K562 (cell line): ENCODE results near the gene ARHGEF1. TPM values are rescaled to one million over a fixed set of nuclear protein-coding genes. Genes with fewer than 3 reads are reported as not detected.

ENCODE experiments used
- ATAC-seq: fragments of 200-7000 bp; cut with Tn5 transposase; 3 replicates; pipeline ENCODE4 v1.9.1; 2020; ENCODE audit warnings: moderate library complexity
- BruUV-seq: library from RNA; stranded (reverse); fragments of 400-500 nt; replicated peaks from 2 replicates; lab custom pipeline; 2021; lab: Mats Ljungman, UMichigan
- CTCF ChIA-PET: fragments of 300-600 bp; formaldehyde crosslinking; extraction: SDS; loops from one replicate; lab custom pipeline; 2021; ENCODE audit warnings: low intra/inter-chr PET ratio; lab: Yijun Ruan, JAX
- POLR2A ChIA-PET: fragments of 300-600, 350-650 bp; sonication (Branson Sonifier 250); formaldehyde crosslinking; extraction: SDS; loops from one replicate; lab custom pipeline; 2021; ENCODE audit warnings: antibody characterized with exemption, inconsistent platforms; lab: Yijun Ruan, JAX
- DNase-seq, 4 experiments: peaks; one replicate each; pipeline versions ENCODE4 v3.0.0 to v3.0.0-alpha.2; 2011 to 2018; ENCODE audit warnings: low spot score in 3 of 4, mixed read lengths in 3 of 4; ENCODE audit errors: extremely low read depth in 1 of 4
- FAIRE-seq: peaks from 2 replicates; lab custom pipeline; 2011; peaks lifted over from hg19 to GRCh38; lab: Jason Lieb, UNC
- H2AFZ ChIP-seq: 2 replicates; pipeline ENCODE4 v1.6.0; 2011; ENCODE audit warnings: low read depth, low read length, control low read depth, inconsistent platforms
- H3K27ac ChIP-seq: fragments of 200-600 bp; 3 replicates; pipeline ENCODE4 v1.8.0; 2011; ENCODE audit warnings: low read depth, mild to moderate bottlenecking, control low read depth, inconsistent platforms, low read length, moderate library complexity, mixed read lengths; ENCODE audit errors: extremely low read depth
- H3K27me3 ChIP-seq, 2 experiments: fragments of 300-600 bp in 1 of 2; 2 replicates in 1 of 2; 3 replicates in 1 of 2; pipeline versions ENCODE4 v1.6.0 to v1.8.0; 2011; ENCODE audit warnings: inconsistent platforms in 2 of 2, low read length in 2 of 2, mild to moderate bottlenecking in 1 of 2, mixed read lengths in 1 of 2, moderate library complexity in 1 of 2; ENCODE audit not compliant: control insufficient read depth in 2 of 2, insufficient read depth in 2 of 2
- H3K36me3 ChIP-seq: fragments of 300-600 bp; 3 replicates; pipeline ENCODE4 v1.8.0; 2011; ENCODE audit warnings: mild to moderate bottlenecking, low read length, inconsistent platforms; ENCODE audit not compliant: control insufficient read depth, insufficient read depth
- H3K4me1 ChIP-seq, 2 experiments: fragments of 200-600 bp in 1 of 2; replicated peaks in 1 of 2; 2 replicates in 1 of 2; 3 replicates in 1 of 2; pipeline versions ENCODE4 v1.5.1 to v1.8.0; 2011; ENCODE audit warnings: inconsistent platforms in 2 of 2, low read length in 2 of 2, mild to moderate bottlenecking in 1 of 2, mixed read lengths in 1 of 2, moderate library complexity in 1 of 2; ENCODE audit not compliant: control insufficient read depth in 2 of 2, insufficient read depth in 2 of 2
- H3K4me2 ChIP-seq: 2 replicates; pipeline ENCODE4 v1.6.1; 2011; ENCODE audit warnings: low read length, control low read depth, inconsistent platforms, mixed read lengths; ENCODE audit not compliant: insufficient read depth
- H3K4me3 ChIP-seq: fragments of 200-600 bp; sonication (generic), shearing (Covaris generic); 2 replicates; pipeline ENCODE4 v1.5.1; 2016; ENCODE audit warnings: control low read depth, inconsistent platforms
- H3K79me2 ChIP-seq: fragments of 200-600 bp; 3 replicates; pipeline ENCODE4 v1.8.0; 2011; ENCODE audit warnings: low read length, inconsistent platforms; ENCODE audit not compliant: control insufficient read depth, insufficient read depth
- H3K9ac ChIP-seq, 2 experiments: 2 replicates each; pipeline versions ENCODE4 v1.6.0 to v1.6.1; 2011; ENCODE audit warnings: low read depth in 2 of 2, low read length in 2 of 2, control low read depth in 1 of 2, inconsistent platforms in 1 of 2, mild to moderate bottlenecking in 1 of 2, mixed read lengths in 1 of 2; ENCODE audit not compliant: insufficient read depth in 1 of 2
- H3K9me1 ChIP-seq: one replicate; pipeline ENCODE4 v1.6.0; 2011; ENCODE audit warnings: inconsistent platforms, mild to moderate bottlenecking, low read length, moderate library complexity; ENCODE audit not compliant: control insufficient read depth, insufficient read depth
- H3K9me3 ChIP-seq: replicated peaks from 2 replicates; pipeline ENCODE4 v1.5.1; 2011; ENCODE audit warnings: low read depth, low read length, inconsistent platforms; ENCODE audit not compliant: control insufficient read depth, insufficient read depth
- H4K20me1 ChIP-seq: replicated peaks from 2 replicates; pipeline ENCODE4 v1.6.1; 2011; ENCODE audit warnings: low read length, inconsistent platforms, mixed read lengths; ENCODE audit not compliant: control insufficient read depth, insufficient read depth
- BCOR ChIP-seq: fragments of 450-650 bp; IDR thresholded peaks from 2 replicates; pipeline ENCODE4 v1.6.1; 2016
- FOXJ3 ChIP-seq: sonication (generic); formaldehyde crosslinking; IDR thresholded peaks from 2 replicates; pipeline ENCODE4 v1.4.0; 2020; ENCODE audit warnings: mild to moderate bottlenecking, missing genetic modification reagents
- IFI16 ChIP-seq: fragments of 250-450 bp; sonication (Bioruptor Pico); IDR thresholded peaks from 2 replicates; pipeline ENCODE4 v2.1.2; 2022; ENCODE audit warnings: mild to moderate bottlenecking, inconsistent platforms
- KDM1A ChIP-seq, 2 experiments: fragments of 450-650 bp; IDR thresholded peaks; 2 replicates each; pipeline ENCODE4 v1.6.1; 2016; ENCODE audit warnings: mild to moderate bottlenecking in 2 of 2
- POLR2G ChIP-seq: fragments of 200-400 bp; formaldehyde crosslinking; IDR thresholded peaks from 2 replicates; pipeline ENCODE4 v1.6.1; 2017; ENCODE audit warnings: low read depth, mild to moderate bottlenecking, antibody characterized with exemption, low read length, moderate library complexity
- ZFP36 ChIP-seq: fragments of 150-350 bp; IDR thresholded peaks from 2 replicates; pipeline ENCODE4 v1.6.1; 2018; ENCODE audit warnings: low read length, low read depth; ENCODE audit not compliant: partially characterized antibody
- WGBS: fragments of 100-300 bp; shearing (Covaris generic); methylation state at CpG from one replicate; pipeline ENCODE4 v1.1.6; 2016; ENCODE audit warnings: low coverage, mixed read lengths; ENCODE audit not compliant: insufficient coverage; ENCODE audit errors: missing lambda C conversion rate; 5-methylcytosine and 5-hydroxymethylcytosine counted together
- in situ Hi-C: fragments of 300-500 bp; cut with MboI; formaldehyde crosslinking; loops from 4 replicates; pipeline ENCODE4 v1.15.0; 2018; ENCODE audit warnings: inconsistent platforms, mixed read lengths
- intact Hi-C: fragments of 100-400 bp; cut with micrococcal nuclease; formaldehyde crosslinking; loops from 2 replicates; pipeline ENCODE4 v1.14.2; 2022
- polyA plus RNA-seq, 8 experiments: library from polyadenylated mRNA; depleted of rRNA in 4 of 8; stranded (reverse) in 5 of 8; unstranded in 3 of 8; fragments of >200 nt; fragmentation: Nextera tagmentation in 2 of 8; fragmentation: Illumina TruSeq in 1 of 8; extraction: Ambion mirVana in 2 of 8; extraction: Trizol in 1 of 8; gene quantifications; 2 replicates each; pipeline versions ENCODE4 v1.2.1 to v1.2.3, GENCODE V29; 2011 to 2014; ENCODE audit warnings: inconsistent platforms in 1 of 8, missing spikeins in 1 of 8
- total RNA-seq, 7 experiments: library from RNA; depleted of rRNA in 6 of 7; stranded (reverse); fragments of >200 nt in 6 of 7; fragmentation: Illumina TruSeq in 2 of 7; extraction: Trizol in 2 of 7; gene quantifications; 2 replicates each; pipeline versions ENCODE4 v1.2.1 to v1.2.3, GENCODE V29; 2011 to 2021; ENCODE audit warnings: low replicate concordance in 1 of 7

Gene ARHGEF1
- total and polyA plus RNA-seq, 9 of the 15 experiments (the other 6 are each of a cell fraction or from before 2014, with no cell fraction given): 1.9 to 149 (median 29.8) TPM

GRCh38 chr19:41910992-41911888 lies 28.3 kb downstream of the ARHGEF1 start:
- no peaks in the 10 kb centered on the region for H3K79me2 ChIP-seq
- ATAC-seq (no peak; the same call in 2 of the 3 replicates), DNase-seq (peak in 1 of 4 experiments; percentile 14), FAIRE-seq (no peak)
- H3K27me3 ChIP-seq: peaks cover 25 to 44% of the 10 kb centered on the region in 2 experiments
- H3K9ac ChIP-seq: no peak overlapping the region
- no peak overlapping the region for H2AFZ ChIP-seq
- TF ChIP-seq ZFP36 (peak; percentile 57), POLR2G (peak; percentile 20; the same call in 1 of the 2 replicates), BCOR (0 out of 2 replicates have a peak, but pooled peaks have one; percentile 13), FOXJ3 (CRISPR knock-in tag) (no peak), IFI16 (CRISPR knock-in tag) (no peak), KDM1A (IDR thresholded peaks at IDR 0.05) (0 out of 4 replicates have a peak, but pooled peaks of 1 of the 2 experiments have one; percentile 9)
- TF ChIP-seq, all 486 proteins: peak for 4
- no peaks in the 10 kb centered on the region for H3K9me3 ChIP-seq
- ChIA-PET POLR2A (interaction anchor here (0.6 to 1.4 kb wide), 5 partner anchors 10 to 129 kb away, joined by 3 to 4 read pairs (median 4); no protein-coding TSS in a partner anchor), CTCF (no interaction called here)
- no peak overlapping the region for H3K27ac ChIP-seq
- BruUV-seq: no TSS peak
- H3K4me2 ChIP-seq: no peak overlapping the region
- no peak overlapping the region for H3K4me3 ChIP-seq
- intact Hi-C loops: no loop called here
- no peaks in the 10 kb centered on the region for H3K9me1 ChIP-seq
- H3K4me1 ChIP-seq: peaks cover 0 to 31% of the 10 kb centered on the region in 2 experiments; a peak in 2 of 5 replicates
- peaks cover 8% of the 10 kb centered on the region; the same call in 1 of the 3 replicates for H3K36me3 ChIP-seq
- 16% methylated on average over 13 of the region's 13 CpGs for WGBS
- peaks cover 25% of the 10 kb centered on the region; the same call in 1 of the 2 replicates for H4K20me1 ChIP-seq
- in situ Hi-C loops: no loop called here
